NCI-H526 (cell line): Measurements from ENCODE around the gene SNX32.

Experiments
- DNase-seq, 2 experiments: peaks; one replicate each; lab custom pipeline; 2025; lab: John Stamatoyannopoulos, UW

The SNX32 gene

DNA sequence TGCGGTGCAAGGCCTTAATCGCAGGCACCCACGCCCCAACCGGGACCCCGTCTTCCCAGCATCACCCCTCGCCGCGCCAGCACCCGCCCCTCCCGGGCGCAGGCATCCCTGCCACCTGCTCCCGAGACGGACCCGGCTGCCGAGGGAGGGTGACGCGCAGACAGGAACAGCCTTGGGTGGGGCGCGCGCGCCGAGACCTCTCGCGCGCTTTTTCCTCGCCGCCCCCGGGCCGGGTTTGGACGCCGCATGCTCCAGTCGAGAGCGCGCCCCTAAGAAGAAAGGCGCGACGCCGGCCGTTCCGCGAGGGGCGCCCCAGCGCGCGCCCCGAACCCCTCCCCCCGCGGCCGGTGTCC is 23.7 kb downstream of the SNX32 start:
- DNase-seq = no peak

DNA sequence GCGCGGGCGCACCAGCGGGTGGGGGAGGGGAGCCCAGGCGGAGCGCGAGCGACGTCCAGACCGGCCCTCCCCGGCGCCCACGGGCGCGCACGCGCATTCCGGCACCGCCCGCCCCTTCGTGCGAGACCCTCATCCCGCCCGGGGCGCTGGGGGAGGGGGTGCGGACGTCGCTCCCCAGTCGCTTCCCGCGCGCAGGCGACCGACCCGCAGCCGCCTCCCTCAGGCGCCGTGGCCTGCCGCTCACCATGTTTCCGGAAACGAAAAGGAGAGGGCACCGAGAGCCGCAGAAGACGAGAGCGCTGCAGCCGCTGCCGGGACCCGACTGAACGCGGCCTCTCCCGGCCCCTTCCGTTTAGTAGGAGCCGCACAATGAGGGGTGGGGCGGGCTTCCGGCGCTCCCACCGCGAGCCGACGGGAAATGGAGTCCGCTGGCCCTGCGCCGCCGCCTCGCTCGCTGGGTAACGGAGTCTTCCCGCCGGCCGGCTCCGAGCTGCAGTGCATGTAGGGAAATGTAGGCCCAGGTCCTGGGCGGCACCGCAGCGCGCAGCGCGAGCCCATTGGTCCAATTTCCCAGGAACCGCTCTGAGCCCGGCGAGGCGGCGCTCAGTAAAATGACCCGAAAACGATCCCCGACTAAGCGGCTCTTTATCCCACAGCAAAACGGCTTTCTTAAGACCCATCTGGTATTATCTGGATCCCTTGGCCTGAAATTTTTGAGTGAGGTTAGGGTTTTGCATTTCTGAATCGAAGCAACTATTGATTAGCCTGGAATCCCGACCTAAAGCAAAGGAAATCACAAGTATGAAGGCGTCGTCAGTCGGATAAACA is 24.3 kb downstream of the SNX32 start, which contains the start of gene CFL1:
CFL1 (minus strand) TSS at position 328 of the 828 bp plus-strand sequence; CDS start at position 247, 81 bp downstream.
- peak; percentile 95 to 99 for DNase-seq

DNA sequence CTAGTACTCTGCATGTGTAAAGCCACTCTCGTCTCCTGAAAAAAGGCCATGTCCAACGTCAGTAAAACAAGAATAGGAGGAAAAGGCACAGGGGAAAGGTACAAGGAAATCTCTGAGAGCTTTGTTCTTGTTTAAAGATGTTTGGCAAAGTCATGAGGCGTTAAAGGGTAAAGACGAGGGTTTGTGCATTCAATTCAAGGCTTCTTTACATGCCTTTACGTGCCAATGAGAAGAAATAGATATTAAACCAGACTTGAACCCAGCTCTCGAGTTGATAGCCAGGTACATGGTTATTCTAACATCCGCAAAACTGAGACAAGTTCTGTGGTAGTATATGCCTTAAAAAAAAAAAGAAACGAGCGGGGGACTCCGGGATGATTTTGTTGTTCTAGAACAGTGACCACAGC is 24.9 kb downstream of the SNX32 start:
- peak in 1 of 2 experiments; percentile 70 for DNase-seq

DNA sequence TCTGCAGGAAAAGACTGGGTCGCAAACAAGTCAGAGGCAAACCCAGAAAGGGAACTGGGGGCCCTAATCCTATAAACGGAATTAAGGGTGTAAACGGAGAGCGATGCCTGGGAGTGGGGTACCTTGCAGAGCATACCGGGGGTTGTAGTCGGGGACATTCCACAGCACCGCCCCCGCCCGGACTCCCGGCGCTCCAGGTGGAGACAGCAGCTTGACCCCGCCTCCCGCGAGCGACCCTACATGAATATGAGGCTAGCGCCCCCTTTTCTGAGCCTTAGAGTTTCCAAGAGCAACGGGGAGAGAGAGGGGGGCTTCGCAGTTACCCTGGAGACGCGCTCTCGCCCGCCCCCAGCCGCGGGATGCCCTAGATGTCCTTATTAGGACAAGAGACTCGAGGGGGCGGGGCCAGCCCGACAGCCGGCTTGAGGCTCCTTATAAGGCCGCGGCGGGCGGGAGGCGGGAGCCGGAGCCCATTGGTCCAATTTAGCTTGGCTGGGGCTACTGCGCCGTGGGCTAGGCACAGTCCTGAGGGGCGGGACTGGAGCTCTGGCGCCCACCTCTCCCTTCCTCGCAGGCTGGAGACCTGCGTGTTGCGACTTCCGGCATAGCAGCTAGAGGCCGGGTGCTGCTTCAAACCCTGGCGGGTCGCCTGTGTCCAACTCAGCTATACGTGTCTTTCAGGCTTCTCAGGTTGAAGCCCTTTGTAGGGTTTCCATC is 25.5 kb downstream of the SNX32 start:
- peak; percentile 97 to 100 for DNase-seq

DNA sequence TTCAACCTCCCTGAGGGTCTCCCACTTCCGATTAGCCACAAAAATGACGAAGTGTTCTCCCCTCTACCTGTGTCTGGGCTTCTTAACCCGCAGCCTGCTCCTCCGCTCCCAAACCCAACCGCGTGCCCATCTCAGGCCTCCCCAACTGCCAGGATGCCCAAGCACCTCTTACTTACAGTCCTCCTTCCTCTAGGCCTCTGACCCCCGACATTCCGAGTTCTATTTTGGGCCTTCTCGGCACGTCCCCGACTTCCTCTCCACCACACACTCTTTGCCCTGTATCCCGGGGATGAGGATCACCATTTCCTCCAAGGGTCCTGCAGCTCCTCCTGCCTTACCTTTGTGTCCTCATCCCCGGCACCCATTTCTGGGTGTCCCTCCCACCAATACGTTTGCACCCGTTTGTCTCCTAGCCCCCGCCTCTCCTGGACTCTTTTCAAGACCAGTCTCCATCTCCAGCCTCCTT is 26.1 kb downstream of the SNX32 start:
- no peak for DNase-seq

DNA sequence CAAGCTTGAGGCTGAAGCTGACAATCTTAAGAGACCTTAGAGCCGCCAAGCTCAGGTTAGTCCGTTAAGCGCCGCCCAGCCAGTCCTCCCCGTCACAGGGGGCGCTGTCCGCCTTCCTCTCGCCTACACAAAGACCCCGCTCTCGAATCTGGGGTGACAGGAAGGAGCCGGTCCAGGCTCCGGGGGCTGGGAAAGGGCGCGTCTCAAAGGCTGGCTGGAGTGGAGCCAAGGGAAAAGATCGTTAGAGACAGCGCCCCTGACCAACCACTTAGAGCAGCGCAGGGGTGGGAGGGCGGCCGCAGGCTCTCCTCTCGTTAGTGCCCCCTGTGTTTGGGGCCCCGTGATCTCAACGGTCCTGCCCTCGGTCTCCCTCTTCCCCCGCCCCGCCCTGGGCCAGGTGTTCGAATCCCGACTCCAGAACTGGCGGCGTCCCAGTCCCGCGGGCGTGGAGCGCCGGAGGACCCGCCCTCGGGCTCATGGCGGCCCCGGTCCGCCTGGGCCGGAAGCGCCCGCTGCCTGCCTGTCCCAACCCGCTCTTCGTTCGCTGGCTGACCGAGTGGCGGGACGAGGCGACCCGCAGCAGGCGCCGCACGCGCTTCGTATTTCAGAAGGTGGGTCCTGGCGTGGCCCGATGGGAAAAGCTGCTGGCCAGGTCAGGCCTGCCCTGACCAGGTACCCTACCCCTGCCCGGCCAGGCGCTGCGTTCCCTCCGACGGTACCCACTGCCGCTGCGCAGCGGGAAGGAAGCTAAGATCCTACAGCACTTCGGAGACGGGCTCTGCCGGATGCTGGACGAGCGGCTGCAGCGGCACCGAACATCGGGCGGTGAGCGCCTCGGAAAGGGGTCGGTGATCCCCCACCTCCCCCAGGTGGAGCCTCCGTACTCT is 26.8 kb downstream of the SNX32 start, which contains the start of gene MUS81:
MUS81 (plus strand) TSS at position 156 of the 887 bp plus-strand sequence; CDS start at position 477, 321 bp downstream.
- peak; percentile 94 to 98 for DNase-seq

DNA sequence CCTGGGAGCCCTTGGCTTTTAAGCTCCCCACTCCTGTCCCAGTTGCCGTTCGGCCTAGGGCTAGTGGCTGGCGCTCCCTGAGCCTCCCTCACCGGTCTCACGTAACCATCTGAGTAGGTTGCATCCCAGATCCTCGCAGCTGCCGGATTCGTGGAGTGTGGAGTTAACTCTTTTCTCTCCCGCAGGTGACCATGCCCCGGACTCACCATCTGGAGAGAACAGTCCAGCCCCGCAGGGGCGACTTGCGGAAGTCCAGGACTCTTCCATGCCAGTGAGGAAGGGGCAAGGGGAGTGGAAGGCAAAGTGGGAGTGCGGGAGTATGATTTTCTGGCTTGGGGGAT is 27.4 kb downstream of the SNX32 start:
- peak in 1 of 2 experiments; percentile 62 for DNase-seq

DNA sequence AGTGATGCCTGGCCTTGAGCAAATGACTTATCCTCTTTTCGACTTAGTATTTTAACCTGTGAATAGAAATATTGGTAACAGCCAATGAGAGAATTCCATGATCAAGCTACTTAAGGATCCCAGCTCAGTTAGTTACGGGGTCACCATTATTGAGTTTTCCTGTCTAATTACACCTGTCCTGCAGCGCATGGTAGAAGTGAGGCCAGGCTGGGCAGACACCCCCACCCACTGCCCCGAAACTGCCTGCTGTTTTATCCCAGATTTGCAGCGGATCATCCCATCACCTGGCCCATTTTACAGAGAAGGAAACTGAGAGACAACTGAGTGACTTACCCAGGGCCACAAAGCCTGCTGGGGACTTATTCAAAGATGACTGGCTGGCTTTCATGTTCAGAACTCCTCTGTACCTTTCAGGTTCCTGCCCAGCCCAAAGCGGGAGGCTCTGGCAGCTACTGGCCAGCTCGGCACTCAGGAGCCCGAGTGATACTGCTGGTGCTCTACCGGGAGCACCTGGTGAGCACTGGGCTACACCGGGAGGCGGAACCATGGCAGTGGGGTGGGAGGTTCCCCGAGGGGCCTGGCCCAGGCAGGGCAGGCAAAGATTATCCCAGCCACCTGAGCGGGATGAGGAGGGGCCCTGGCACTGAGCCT is 27.9 kb downstream of the SNX32 start:
- no peak for DNase-seq

DNA sequence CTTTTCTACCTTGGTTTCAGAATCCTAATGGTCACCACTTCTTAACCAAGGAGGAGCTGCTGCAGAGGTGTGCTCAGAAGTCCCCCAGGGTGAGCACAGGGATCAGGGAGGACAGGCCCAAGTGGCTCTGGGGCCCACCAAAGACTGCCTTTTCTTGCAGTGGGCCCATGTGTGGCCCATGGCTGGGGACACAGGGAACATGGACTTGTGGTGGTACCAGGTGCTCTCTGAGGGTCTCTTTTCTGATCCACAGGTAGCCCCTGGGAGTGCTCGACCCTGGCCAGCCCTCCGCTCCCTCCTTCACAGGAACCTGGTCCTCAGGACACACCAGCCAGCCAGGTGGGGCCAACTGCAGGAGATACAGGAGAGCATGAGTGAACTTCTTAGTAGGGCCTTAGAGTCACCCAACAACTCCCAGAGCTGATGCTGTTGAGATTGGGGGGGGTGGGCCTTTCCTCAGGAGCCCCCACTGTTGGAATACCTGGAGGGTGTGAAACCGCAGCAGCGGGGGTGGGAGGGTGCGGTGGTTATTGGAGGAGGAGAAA is 28.5 kb downstream of the SNX32 start:
- no peak for DNase-seq

DNA sequence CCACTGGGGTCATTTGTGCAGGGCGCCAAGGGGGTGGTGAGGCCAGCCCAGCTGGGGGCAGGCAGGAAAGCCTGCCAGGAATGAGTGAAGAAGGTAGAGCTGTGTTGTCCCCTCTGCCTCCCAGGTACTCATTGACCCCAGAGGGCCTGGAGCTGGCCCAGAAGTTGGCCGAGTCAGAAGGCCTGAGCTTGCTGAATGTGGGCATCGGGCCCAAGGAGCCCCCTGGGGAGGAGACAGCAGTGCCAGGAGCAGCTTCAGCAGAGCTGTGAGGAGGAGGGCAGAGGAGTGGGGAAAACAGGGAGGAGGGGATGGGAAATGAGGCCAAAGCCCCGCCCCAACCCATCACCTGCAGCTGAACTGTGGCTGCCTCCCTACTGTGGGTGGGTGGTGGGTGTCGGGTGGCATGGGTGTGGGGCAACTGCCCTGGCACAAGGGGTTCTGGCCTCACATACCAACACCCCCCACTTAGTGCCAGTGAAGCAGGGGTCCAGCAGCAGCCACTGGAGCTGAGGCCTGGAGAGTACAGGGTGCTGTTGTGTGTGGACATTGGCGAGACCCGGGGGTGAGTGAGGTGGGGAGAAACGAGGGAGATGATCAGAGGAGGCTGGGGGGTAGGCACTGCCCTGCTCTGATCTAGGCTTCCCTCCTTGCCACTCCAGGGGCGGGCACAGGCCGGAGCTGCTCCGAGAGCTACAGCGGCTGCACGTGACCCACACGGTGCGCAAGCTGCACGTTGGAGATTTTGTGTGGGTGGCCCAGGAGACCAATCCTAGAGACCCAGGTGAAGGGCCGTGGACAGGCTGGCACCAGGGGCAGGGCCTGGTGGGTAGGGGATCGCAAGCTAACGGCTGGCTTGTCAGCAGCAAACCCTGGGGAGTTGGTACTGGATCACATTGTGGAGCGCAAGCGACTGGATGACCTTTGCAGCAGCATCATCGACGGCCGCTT is 29.5 kb downstream of the SNX32 start:
- DNase-seq = no peak

DNA sequence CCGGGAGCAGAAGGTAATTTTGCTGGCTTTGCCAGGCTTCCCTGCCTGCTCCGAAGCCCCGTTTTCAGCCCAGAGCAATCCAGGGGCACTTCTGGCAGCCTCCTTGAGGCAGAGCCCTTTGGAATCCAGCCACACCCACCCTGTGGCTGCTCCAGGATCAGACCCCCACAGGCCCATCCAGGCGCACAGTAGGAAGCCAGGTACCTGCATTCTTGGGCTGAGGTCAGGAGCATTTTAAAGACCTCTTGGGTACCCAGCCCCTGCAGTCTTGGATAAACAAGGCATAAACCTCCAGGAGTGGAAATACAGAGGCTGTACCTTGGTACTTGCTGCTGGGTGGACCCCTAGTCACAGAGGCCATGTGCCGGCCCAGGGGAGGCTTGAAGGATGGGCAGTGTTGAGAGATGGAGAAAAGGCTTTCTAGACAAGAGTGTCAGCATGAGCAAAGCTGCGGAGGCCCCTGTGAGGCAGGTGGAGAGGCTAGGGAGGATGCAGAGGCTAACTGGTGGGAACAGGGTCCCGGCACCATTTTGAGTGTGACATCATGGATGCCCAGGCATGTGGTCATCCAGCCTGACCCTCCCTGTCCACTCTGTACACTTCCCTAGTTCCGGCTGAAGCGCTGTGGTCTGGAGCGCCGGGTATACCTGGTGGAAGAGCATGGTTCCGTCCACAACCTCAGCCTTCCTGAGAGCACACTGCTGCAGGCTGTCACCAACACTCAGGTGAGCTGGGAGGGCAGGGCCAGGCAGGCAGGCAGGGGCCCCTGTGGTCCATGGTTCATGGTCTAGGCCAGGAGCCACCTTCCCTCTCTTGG is 30.3 kb downstream of the SNX32 start:
- DNase-seq = no peak

DNA sequence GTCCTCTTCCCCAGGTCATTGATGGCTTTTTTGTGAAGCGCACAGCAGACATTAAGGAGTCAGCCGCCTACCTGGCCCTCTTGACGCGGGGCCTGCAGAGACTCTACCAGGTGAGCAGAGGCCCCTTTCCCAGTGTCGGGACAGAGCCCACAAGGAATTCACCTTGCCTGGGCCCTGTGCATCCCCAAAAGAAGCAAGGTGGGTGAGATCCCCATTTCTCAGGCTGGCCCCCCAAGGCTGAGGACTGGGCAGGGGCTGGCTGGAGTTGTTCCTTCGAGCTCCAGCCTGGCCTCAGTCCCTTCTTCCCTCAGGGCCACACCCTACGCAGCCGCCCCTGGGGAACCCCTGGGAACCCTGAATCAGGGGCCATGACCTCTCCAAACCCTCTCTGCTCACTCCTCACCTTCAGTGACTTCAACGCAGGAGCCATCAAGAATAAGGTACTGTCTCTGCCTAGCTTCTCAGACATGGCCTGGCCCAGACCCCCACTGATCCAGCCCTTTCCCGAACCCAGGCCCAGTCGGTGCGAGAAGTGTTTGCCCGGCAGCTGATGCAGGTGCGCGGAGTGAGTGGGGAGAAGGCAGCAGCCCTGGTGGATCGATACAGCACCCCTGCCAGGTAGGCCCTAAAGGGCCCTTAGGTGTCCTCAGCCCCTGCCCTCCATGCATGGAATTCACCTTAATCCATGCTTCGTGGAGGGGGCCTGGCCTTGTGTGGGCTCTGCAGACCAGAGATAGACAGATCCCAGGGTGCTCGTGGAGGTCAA is 31.1 kb downstream of the SNX32 start:
- no peak for DNase-seq

DNA sequence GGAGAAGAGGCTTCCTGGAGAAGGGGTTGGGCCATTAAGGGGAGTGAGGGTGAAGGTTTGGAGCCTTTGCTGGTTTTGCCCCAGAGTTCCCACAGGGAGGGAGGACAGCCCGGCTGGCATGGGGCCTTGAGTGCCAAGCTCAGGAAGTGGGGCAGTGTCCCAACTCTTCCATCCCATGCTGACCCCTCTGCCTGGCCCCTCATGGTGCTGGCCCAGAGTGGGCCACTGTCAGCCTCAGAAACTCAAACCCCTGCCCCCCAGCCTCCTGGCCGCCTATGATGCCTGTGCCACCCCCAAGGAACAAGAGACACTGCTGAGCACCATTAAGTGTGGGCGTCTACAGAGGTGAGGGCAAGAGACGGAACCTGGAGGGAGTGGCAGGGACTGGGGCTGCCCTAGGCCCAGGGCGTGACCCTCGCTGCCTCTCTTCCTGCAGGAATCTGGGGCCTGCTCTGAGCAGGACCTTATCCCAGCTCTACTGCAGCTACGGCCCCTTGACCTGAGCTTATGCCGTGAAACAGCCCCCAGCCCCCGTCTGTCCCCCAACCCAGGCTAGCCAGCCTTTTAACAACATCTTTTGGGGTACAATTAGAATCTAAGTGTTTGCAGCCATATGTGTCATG is 31.9 kb downstream of the SNX32 start:
- DNase-seq = no peak

DNA sequence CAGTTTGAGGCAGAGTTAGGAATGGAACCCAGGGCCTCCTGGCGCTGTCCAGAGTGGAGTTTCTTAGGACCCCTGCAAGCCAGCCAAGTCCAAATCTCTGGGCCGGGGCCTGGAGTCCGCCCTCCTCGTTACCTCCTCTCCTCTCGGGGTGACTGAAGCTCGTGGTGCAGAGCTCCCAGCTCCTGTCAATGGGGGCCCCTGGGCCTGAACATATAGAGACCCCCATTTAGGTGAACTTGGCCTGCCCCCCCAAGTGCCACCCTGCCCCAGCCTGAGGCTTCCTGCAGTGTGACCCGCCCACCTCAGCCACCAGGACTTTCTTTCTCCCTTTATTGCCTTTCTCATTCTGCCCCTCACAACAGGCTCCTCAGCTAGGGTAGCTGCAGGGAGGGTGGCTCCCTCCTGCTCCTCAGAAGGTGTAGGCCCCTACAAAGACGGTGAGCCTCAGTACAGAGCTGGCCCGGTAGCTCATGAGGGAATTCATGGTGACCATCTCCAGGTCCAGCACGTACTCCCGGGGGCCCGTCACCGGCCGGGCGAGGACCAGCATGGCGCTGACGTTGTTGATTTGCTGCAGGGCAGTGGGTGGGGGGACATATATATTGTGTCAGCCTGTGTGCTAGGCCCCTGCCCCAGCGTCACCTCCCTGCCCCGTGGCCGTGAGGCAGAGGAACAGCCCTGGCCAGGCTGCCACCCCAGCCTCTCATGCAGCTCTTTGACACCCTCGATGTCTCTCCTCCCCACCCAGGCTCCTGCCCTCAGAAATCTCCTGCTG is 32.9 kb downstream of the SNX32 start:
- no peak for DNase-seq

DNA sequence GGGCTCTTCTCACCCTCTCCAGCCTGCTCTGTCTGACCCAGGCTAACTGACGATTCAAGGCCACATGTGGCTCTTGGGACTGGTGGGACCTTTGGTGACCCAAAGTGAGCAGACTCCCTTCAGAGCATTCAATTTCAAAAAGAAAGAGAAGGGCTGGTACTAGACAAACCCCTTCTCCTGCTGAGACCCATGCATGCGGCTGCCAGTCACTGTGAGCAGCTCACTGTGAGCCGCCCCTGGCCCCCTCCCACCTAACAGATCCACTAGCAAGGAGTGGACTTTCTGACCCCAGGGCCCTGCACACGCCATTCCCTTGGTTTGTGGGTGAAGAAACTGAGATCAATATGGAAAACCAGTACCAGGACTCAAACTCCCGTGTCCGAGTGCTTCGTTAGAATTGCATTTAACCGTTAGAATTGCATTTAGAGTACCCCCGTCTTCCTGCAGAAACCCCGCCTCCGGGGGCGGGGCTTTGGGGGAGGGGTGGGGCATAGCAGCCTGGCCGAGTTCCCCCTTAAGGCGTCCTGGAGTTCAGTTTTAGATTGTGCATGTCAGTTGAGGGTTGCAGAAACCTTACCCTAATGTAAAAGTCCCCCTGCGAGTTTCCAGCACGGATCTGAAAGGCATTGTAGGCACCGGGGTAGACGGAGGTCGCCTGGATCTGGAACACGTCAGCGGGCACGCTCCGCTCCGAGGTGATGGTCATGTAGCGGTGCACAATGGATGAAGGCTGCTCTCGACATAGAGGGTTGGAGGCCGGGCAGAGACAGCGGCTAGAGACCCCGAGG is 33.7 kb downstream of the SNX32 start:
- DNase-seq = no peak

DNA sequence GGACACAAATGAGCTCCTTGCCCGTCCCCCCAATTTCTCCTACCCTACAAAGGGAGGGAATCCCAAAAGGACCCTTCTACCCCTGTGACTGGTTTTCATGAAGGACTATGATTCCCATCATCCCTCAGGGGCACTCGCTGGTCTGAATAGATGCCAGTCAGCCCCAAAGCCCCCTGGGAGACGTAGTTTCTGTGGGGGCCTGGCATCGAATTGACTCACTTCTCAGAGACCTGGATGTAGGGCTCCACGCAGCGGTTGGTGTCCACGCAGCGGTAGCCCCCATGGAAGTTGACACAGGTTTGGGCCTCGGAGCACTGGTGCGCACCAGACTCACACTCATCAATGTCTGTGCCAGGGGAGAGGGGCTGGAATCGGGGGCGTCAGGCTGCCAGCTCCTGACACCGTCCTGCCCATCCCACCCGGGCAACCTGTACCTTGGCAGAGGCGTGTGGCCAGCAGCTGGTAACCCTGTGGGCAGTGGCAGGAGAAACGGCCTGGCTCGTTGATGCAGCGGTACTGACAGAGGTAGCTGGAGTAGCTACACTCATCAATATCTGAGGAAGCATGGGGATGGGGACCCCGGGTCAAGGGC is 34.4 kb downstream of the SNX32 start:
- DNase-seq = peak; percentile 26 to 53
